ENCODE measurements around the gene CCDC117.
"Not testable (repeated sequence)": the region's sequence is repeated elsewhere in the genome, so short reads cannot be mapped to it uniquely, and the experiment has no call there.

CCDC117 gene

DNA sequence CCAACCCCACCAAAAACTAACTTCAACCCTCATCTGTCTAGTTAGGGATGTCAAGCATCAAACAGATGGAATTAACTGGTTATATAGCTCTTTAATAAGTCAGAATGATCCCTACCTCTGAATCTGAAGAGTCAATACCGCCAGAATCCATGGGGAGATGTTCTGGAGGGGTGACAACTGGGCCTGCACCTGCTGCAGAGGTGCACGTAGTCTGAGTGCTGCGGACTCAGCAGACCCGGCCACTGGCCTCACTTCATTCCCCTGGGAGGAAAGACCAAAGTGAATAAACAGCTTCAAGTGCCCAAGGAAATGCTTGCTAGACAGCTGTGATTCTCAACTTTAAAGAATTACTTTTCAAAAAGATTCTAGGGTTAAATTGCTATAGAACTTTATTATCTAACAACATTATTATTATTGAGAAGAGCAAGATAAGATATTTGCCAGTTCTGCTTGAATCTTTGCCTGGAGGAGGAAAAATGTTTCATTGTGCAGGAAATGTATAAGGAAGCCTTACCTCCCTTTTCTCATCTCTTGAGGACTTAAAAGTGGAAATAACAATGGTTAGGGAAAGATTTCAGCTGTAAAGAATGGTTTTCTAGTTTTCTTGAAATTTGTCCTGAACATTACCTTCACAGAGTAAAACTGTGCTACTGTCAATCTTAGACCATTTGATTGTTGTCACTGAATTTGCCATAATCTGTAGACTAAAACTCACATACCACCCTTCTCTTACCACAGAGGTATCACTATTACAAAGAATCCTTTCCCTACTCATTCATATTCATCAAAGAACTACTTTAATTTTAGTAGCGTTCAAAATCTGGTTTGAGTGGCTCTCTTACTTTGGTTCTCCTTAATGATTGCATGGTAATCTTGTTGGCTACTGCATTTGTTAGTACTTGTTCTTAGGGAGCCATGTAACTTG, 23.7 kb downstream of the CCDC117 start:
- Histone ChIP-seq H3K4me3 (ENCODE audit: low read depth, low read length) (no peak overlapping the region), H3K4me1 (ENCODE audit: control insufficient read depth, insufficient read depth, low read length) (no peaks in the 10 kb centered on the region), H3K36me3 (ENCODE audit: control insufficient read depth, insufficient read depth, low read length) (peaks cover 29% of the 10 kb centered on the region)

DNA sequence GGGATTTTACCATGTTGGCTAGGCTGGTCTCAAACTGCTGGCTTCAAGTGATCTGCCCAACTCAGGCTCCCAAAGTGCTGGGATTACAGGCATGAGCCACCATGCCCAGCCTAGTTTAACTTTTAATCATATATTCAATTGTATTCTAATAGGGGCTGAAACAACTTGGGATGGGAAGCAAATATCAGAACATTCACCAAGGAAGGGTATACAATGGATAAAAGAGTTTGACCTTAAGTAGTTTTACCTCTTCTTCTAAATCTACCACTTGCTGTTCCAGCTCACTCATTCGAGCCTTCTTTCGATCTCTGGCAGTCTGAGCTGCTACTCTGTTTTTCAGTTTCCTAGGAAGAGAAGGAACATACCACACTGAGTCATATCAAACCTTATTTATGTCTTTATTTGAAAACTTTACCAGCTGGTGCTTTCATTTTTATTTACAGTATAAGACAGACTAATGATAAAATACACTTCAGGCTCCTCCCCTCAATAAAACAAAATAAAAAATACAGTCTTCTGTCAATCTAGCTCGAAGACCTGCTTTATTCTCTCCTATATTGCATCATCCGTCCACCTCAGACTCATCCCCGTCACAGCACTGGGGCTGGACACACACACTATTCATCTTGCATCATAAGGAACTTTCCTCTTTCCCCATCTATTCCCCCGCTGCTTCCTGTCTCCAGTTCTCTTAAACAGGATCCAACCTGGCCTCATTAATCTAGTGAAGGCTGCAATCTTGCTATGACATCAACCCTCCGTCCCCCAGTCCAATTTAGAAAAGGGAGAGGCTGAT, 26.5 kb downstream of the CCDC117 start:
- Histone ChIP-seq H3K27me3 (ENCODE audit: control insufficient read depth, insufficient read depth, low read length) (no peaks in the 10 kb centered on the region), H3K4me3 (ENCODE audit: low read depth, low read length) (peak overlapping the region; percentile 93), H3K4me1 (ENCODE audit: control insufficient read depth, insufficient read depth, low read length) (no peaks in the 10 kb centered on the region), H3K9me3 (ENCODE audit: control insufficient read depth, insufficient read depth, low read length) (no peaks in the 10 kb centered on the region), H3K9ac (ENCODE audit: low read depth, low read length) (peak overlapping the region; percentile 99), H3K36me3 (ENCODE audit: control insufficient read depth, insufficient read depth, low read length) (peaks cover 29% of the 10 kb centered on the region)

More for the DNA sequence above, 23.7 kb downstream of the CCDC117 start:
- Histone ChIP-seq H3K9me3 (ENCODE audit: control insufficient read depth, insufficient read depth, low read length) (no peaks in the 10 kb centered on the region), H3K9ac (ENCODE audit: low read depth, low read length) (no peak overlapping the region), H3K27me3 (ENCODE audit: control insufficient read depth, insufficient read depth, low read length) (no peaks in the 10 kb centered on the region)

DNA sequence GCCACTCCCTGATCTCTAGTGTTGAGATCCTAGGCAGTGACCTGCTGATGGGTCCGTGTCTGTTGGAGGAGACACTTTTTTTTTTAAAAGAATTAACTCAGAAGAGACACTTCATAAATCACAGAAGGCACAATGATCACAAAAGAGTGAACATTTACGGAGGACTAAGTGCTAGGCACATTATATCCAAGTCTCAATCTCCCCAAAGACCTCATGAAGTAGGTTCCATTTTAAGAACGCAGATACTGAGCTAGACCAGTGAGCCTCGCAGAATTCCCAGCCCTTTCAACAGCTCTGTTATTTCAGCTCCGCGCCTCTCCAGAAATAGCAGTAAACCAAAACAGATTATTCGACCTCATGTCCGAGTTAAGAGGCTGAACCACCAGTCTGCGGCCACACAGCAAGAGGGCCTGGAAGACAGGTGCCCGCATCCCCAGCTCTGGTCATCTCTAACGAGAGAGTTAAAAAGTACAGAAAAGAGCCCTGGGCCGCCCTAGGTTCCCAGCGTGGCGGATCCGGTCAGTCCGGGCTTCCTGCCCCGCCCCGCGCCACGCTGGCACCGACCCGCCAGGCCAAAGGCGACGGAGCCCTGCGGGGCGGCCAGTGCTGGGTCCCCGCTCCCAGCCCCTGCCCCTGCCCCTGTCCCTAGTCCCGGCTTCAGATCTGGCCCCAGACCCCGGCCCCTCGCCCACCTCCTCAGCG, 27.3 kb downstream of the CCDC117 start:
- no peaks in the 10 kb centered on the region for H3K27me3 ChIP-seq (ENCODE audit: control insufficient read depth, insufficient read depth, low read length)
- H3K36me3 ChIP-seq (ENCODE audit: control insufficient read depth, insufficient read depth, low read length), result peaks cover 24% of the 10 kb centered on the region
- no peaks in the 10 kb centered on the region for H3K9me3 ChIP-seq (ENCODE audit: control insufficient read depth, insufficient read depth, low read length)
- H3K9ac ChIP-seq (ENCODE audit: low read depth, low read length), result peak overlapping the region; percentile 99
- no peaks in the 10 kb centered on the region for H3K4me1 ChIP-seq (ENCODE audit: control insufficient read depth, insufficient read depth, low read length)
- peak overlapping the region; percentile 93 for H3K4me3 ChIP-seq (ENCODE audit: low read depth, low read length)

DNA sequence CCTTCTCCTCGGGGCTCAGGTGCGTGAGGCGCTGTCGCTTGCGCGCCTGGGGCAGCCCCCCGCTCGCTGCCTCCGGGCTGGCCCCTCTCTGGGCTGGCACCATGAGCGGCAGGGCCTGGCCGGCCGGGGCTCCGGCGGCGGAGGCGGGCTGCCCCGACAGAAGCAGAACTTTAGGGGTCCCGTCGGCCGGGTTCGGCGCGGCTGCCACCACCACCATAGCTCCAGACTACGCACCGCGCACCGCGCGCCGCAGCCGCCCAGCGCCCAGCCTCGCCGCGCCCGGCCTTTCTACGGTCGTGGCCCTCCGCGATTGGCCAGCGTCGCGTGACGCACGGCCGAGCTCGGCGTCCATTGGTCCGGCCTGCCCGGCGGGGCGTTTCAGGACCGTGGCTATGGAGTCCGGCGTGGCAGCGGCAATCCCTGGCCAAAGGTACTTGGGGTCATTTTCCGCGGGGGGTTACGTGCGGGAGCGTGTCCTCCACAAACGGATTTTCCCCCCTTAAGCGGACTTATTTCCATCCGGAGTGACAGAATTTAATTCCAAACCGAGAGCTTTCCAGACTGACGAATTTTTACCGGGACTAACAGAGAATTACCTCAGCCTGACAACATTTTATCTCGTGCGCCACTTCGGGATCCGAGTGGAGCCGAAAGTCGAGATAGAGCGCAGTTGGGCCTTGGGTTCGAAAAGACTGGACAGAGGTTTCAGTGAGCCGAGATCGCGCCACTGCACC, 28.0 kb downstream of the CCDC117 start, which contains the start of gene XBP1:
Gene XBP1, minus strand, starts transcription at position 262 of the 734 bp plus-strand sequence.
- H3K36me3 ChIP-seq (ENCODE audit: control insufficient read depth, insufficient read depth, low read length), result peaks cover 17% of the 10 kb centered on the region
- peak within 1 kb of the TSS; percentile 99 for H3K9ac ChIP-seq (ENCODE audit: low read depth, low read length)
- H3K9me3 ChIP-seq (ENCODE audit: control insufficient read depth, insufficient read depth, low read length), result no peaks in the 10 kb centered on the region
- no peaks in the 10 kb centered on the region for H3K4me1 ChIP-seq (ENCODE audit: control insufficient read depth, insufficient read depth, low read length)
- no peaks in the 10 kb centered on the region for H3K27me3 ChIP-seq (ENCODE audit: control insufficient read depth, insufficient read depth, low read length)
- peak within 1 kb of the TSS; percentile 93 for H3K4me3 ChIP-seq (ENCODE audit: low read depth, low read length)

DNA sequence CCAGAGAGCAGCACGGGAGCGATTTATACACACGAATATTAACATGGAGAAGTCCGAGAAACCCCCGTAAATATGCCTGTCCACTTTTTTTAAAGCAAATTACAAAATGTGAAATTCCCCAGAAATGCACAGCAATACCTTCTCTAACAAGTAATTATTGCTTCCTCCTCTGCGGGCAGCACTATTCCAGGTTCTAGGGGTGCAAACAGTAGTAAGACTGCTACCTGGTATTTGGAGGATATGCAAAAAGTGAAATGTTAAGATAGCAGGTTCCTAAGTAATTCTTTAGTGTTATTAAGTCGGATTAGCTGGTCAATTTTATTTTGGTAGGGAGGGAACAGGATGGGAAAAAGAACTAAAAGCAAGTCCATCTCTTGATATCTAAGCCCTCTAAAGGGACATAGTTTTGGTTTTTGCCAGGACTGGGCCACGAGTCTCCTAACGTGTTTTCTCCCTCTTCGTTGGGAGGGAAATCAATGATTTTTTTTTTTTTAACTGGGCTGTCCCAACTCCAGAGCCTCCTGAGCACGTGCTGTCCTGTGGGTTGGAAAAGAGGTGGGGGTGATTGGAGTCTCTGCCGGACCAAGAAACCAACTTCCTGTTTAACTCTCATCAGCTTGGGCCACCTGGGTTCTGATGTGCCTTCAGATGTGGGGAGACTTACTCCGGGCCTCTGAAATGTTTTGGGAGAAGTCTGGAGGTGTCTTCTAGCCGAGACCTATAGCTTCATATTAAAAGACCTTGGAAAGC, 29.5 kb downstream of the CCDC117 start:
- H3K4me3 ChIP-seq (ENCODE audit: low read depth, low read length), result no peak overlapping the region
- H3K36me3 ChIP-seq (ENCODE audit: control insufficient read depth, insufficient read depth, low read length), result peaks cover 4% of the 10 kb centered on the region
- no peak overlapping the region for H3K9ac ChIP-seq (ENCODE audit: low read depth, low read length)
- no peaks in the 10 kb centered on the region for H3K27me3 ChIP-seq (ENCODE audit: control insufficient read depth, insufficient read depth, low read length)
- H3K9me3 ChIP-seq (ENCODE audit: control insufficient read depth, insufficient read depth, low read length), result no peaks in the 10 kb centered on the region
- no peaks in the 10 kb centered on the region for H3K4me1 ChIP-seq (ENCODE audit: control insufficient read depth, insufficient read depth, low read length)

DNA sequence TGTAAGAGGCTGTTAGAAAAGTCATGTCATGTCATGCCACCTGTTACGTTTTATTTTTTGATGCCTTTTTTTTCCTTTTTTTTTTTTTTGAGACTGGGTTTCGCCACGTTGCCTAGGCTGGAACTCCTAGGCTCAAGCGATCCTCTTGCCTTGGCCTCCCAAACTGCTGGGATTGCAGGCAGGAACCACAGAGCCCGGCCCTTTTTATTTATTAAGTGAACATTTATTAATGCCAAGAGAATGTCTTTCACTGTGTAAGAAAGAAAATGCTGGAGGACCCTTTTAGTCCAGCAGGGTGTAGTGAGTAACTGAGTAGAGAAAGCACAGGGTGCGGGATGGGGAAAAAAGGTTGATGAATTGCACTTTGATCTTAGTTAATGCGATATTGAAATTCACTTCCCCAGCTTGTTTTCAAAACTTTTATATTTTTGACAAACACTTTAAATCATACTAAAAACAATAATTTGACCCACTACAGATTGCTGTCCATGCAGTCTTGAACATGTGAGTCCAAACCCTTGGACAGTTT, 30.2 kb downstream of the CCDC117 start:
- Histone ChIP-seq H3K9ac (ENCODE audit: low read depth, low read length) (no peak overlapping the region), H3K27me3 (ENCODE audit: control insufficient read depth, insufficient read depth, low read length) (no peaks in the 10 kb centered on the region), H3K9me3 (ENCODE audit: control insufficient read depth, insufficient read depth, low read length) (no peaks in the 10 kb centered on the region), H3K4me3 (ENCODE audit: low read depth, low read length) (no peak overlapping the region), H3K36me3 (ENCODE audit: control insufficient read depth, insufficient read depth, low read length) (no peaks in the 10 kb centered on the region), H3K4me1 (ENCODE audit: control insufficient read depth, insufficient read depth, low read length) (no peaks in the 10 kb centered on the region)

DNA sequence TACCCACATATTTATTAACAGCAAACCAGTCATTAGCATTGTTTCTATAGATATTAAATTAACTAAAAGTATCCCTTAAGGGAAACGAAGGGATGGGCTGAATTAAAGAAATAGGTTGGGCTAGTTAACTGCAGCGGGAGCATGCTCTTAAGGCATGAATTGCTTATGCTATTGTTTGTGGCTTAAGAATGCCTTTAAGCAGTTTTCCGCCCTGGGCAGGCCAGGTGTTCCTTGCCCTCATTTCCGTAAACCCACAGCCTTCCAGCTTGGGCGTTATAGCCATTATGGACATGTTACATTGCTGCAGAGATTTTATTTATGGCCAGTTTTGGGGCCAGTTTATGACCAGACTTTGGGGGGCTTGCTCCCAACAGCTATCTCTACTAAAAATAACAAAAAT, 32.9 kb downstream of the CCDC117 start:
- H3K4me3 ChIP-seq (ENCODE audit: low read depth, low read length); H3K4me1 ChIP-seq (ENCODE audit: control insufficient read depth, insufficient read depth, low read length); H3K9ac ChIP-seq (ENCODE audit: low read depth, low read length); H3K9me3 ChIP-seq (ENCODE audit: control insufficient read depth, insufficient read depth, low read length); H3K36me3 ChIP-seq (ENCODE audit: control insufficient read depth, insufficient read depth, low read length); H3K27me3 ChIP-seq (ENCODE audit: control insufficient read depth, insufficient read depth, low read length): not testable (repeated sequence)

DNA sequence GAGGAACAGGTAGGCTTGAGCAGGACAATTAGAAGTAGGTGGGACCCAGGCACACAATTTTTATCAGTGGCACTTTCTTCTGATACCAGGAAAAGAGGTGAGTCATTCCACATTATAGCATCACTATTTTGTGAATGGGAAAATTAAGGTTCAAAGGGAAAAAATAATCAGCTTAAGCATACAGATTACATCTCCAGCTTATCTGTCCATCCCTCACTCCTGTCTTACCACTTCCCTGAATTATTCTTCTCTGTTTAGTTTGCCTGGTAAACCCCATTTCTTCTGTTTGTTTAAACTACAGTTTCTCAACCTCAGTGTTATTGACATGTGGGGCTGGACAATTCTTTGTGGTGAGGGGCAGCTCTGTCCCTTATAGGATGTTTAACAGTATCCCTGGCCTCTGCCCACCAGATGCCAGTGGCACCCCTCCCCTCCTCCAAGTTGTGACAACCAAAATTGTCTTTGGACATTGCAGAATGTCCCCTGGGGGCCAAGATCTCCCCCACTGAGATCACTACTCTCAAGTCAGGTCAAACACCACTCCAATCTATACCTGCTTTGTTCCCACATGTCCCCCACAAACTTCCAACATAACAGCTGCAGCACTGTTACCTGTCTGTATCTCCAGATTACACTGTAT, 36.3 kb downstream of the CCDC117 start:
- Histone ChIP-seq H3K4me1 (ENCODE audit: control insufficient read depth, insufficient read depth, low read length) (no peaks in the 10 kb centered on the region), H3K4me3 (ENCODE audit: low read depth, low read length) (no peak overlapping the region), H3K9me3 (ENCODE audit: control insufficient read depth, insufficient read depth, low read length) (no peaks in the 10 kb centered on the region), H3K9ac (ENCODE audit: low read depth, low read length) (no peak overlapping the region), H3K36me3 (ENCODE audit: control insufficient read depth, insufficient read depth, low read length) (no peaks in the 10 kb centered on the region), H3K27me3 (ENCODE audit: control insufficient read depth, insufficient read depth, low read length) (no peaks in the 10 kb centered on the region)

DNA sequence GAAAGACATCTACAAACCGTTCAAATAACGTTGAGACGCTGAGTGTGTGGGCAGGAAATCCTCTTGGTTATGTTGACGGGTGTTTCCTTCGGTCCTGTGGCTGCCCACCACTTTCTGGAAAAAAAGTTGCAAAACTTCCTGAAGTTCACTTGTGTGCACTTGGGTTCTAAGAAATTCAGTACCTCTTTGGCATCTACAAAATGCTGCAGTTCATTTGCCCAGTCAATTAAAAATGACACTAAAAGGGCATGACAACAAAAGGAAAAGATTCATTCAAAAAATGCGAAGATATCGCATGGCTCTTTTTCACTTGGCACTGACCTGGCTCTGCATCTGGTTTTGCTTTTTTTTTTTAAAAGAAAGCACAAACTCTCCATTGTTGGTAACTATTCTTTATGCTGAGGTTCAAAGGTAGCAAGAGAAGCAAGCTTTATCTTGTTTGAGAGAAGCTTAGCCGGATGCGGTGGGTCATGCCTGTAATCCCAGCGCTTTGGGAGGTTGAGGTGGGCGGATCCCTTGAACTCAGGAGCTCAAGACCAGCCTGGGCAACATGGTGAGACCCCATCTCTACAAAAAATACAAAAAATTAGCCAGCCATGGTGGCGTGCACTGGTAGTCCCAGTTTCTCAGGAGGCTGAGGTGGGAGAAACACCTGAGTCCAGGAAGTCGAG, 38.5 kb downstream of the CCDC117 start:
- H3K4me3 ChIP-seq (ENCODE audit: low read depth, low read length), result no peak overlapping the region
- no peak overlapping the region for H3K9ac ChIP-seq (ENCODE audit: low read depth, low read length)
- no peaks in the 10 kb centered on the region for H3K27me3 ChIP-seq (ENCODE audit: control insufficient read depth, insufficient read depth, low read length)
- no peaks in the 10 kb centered on the region for H3K9me3 ChIP-seq (ENCODE audit: control insufficient read depth, insufficient read depth, low read length)
- H3K36me3 ChIP-seq (ENCODE audit: control insufficient read depth, insufficient read depth, low read length), result no peaks in the 10 kb centered on the region
- H3K4me1 ChIP-seq (ENCODE audit: control insufficient read depth, insufficient read depth, low read length), result no peaks in the 10 kb centered on the region

DNA sequence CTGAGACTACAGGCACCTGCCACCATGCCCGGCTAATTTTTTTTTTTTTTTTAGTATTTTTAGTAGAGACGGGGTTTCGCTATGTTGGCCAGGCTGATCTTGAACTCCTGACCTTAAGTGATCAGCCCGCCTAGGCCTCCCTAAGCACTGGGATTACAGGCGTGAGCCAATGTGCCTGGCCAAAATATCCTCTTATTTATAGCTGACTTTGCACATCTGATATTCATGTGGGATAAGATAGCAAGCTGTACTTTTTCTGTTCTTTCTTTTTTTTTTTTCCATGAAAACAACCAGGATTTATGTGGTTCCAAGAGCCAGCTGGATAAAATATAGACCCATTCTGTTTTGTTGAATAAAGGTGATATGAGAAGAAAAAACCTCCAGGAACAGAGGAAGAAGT, 40.0 kb downstream of the CCDC117 start:
- no peak overlapping the region for H3K9ac ChIP-seq (ENCODE audit: low read depth, low read length)
- H3K9me3 ChIP-seq (ENCODE audit: control insufficient read depth, insufficient read depth, low read length), result no peaks in the 10 kb centered on the region
- H3K4me1 ChIP-seq (ENCODE audit: control insufficient read depth, insufficient read depth, low read length), result no peaks in the 10 kb centered on the region
- no peaks in the 10 kb centered on the region for H3K36me3 ChIP-seq (ENCODE audit: control insufficient read depth, insufficient read depth, low read length)
- H3K4me3 ChIP-seq (ENCODE audit: low read depth, low read length), result no peak overlapping the region
- H3K27me3 ChIP-seq (ENCODE audit: control insufficient read depth, insufficient read depth, low read length), result no peaks in the 10 kb centered on the region
